Effector CD8-positive, alpha-beta T cell (primary cell): ENCODE measurements around the gene NRP1.
"Not testable (repeated sequence)": the region's sequence is repeated elsewhere in the genome, so short reads cannot be mapped to it uniquely, and the experiment has no call there.

Experiments
- DNase-seq: peaks from one replicate; lab custom pipeline; 2025; lab: John Stamatoyannopoulos, UW

NRP1 gene

GRCh38 chr10:33321516-33321915 lies 13.0 kb downstream of the NRP1 start:
- no peak for DNase-seq

GRCh38 chr10:33320288-33320687 lies 14.2 kb downstream of the NRP1 start:
- no peak for DNase-seq

- DNase-seq = no peak
Measured at GRCh38 chr10:33315891-33316290, 18.6 kb downstream of the NRP1 start.

DNA sequence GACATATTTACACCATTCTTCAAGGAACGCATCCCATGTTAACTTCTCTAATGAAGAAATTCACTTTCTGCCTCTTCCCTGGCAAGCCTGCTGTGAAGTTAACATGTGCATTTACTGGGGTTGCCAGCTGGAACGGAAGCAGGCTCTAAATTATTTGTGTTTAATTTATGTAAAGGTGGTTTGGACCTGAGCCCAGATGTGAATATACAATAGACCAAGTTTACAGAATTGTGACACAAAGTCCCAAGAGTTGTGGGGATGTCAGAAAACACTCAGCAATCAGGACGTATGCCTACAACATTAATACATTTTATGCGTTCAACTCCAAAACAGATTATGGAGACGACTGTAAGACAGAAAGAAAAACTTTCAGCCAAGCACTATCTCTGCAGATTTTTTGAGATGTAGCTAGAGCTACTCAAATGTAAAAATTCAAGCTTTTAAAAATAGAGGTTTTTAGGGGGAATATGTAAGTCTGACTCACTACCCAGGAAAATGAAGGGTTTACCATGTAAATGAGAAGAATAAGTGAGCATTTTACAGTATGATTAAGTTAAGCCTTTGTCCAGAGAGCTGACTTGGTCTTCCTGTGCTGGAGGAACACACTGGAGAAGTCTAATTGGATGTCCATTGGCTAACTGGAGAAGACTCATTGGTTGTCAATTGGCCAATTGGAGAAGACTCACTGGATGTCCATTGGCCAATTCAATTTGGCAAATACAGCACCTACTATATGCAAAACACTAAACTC lies 19.5 kb downstream of the NRP1 start:
- no peak for DNase-seq

DNA sequence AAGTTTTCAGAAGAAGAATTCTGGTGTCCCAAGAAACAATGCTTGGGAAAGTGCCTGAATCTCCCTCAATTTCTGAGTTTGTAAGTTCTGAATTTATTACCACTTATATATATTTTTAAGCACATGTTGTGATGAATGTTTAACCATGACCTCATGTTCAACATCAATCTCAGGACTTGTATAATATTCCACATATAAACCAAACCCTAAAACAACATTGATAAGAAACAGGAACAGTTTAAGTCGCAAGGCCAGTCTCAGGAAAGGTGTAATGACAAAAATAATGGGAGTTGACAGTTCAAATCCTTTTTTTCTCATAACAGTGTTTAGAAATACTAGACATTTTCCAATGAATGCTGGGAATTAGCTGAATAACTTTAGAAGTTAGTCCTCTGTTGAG lies 22.8 kb downstream of the NRP1 start:
- no peak for DNase-seq

DNA sequence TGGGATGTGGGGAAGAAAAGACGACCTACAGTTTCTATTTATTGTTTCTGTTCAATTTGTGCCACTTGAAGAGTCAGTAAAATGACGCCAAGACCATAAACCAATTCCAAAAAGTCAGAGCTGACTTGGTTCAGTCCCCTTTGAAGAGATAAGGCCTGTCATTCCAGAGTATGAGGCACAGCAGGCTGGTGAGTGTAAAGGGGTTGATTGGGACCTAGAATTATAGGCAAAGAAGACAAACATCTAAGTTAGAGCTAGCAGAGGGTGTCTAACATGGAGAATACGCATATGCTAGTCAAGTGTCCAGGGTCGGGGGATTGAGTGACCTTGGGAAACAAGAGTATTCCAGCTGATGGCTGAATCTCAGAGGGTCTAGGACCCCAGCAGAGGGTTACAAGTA lies 23.6 kb downstream of the NRP1 start:
- no peak for DNase-seq

DNA sequence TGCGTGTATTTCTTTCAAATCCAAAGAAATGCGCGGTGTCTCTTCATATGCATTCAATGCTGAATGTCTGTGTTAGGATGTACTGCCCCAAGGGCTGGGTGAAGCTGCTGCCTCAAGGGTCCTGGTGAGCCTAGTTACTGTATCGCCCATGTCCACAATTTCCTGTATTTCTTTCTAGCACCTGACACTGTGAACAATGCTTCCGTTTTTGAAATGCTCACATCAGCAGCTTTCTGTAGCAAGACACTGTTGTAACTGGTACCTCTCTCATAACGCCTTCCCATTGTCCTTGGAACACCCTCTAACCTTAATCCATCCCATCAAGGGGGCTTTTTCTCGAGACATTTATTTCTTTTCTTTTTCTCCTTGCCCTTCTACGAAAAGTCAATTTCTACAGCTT lies 25.1 kb downstream of the NRP1 start:
- no peak for DNase-seq

GRCh38 chr10:33307835-33308234 lies 26.6 kb downstream of the NRP1 start:
- DNase-seq = no peak

DNA sequence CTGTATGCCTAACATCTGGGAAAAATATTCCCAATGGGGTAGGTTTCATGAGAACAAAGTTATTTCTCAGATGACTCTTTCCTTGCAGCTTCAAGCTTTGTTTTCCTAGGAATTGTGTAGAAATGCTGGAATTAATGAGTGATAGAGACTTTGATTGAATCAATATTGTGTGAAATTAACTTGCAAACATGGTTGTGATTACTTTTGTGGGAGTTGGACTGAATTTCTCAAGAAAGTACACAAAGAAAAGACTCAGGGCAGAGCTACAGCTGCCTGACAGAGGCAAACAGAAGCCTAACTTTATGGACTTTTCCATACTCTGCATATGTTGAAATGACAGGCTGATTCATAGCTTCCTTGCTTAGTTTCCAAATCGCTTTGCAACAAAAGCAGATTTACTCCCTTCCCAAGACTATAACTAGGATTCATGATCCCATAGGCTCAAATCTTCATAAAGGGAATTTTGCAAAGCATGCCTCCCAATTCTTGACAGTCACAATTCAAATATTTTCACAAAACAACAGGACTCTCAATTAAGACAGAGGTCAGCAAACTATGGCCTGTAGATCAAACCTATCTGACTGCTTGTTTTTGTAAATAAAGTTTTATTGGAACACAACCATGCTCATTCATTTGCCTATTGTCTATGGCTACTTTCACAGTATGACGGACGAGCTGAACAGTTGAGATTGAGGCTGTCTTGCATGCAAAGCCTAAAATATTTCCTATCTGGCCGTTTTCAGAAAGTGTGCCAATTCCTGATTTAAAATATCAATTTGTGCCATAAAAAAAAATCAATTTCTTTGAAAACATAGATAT lies 27.6 kb downstream of the NRP1 start:
- DNase-seq = no peak

DNA sequence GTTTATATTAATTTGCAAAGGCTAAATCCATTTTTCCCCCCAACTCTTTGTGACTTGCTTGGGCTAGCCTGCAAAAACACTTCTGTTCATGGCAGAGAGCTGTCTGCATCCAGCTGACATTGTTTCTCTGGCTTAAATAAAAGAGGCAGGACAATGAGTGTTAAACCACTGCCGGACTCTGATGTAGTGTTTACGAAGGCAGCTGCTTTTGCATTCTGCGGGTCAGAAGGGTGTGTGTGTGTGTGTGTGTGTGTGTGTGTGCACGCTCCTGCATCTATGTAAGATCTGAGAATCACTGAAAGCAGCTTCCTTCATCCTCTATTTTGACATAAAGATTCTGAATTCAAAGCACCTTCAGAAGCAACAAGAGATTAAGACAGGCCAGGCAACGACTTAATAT lies 28.3 kb downstream of the NRP1 start:
- DNase-seq = no peak

DNA sequence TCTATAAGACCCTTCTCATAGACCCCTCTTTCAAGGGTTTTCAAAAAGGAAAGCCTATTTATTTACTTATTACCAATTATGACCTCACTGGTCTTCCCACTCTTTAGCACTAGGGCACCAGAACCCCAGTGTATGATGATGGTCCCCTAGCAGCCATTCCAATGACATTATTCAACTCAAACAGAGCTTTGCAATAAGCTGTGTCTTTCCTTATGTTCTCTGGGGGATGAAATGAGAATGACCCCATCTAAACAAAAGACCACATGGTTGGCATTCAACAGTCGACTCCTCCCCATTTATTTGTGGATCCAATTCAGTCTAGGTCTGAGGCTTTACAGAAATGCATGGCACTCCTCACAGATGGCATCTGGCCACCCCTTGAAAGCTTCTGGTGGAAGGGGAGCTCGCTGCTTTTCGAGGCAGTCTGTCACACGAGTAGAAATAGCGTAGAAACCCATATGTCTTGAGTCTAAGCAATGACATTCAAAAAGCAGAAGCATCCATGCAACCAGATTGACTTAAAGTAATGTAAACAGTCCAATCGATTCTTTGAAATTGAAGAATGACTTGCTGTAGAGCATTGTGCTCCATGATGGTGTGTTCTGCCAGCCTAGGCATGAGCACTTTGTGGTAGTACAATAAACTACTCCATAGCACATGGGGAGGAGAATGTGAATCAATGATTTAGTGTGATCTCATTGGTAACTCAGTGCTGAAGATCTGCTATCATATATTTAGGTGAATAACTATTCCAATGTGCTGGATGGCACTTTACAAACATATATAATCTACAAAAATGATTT lies 29.8 kb downstream of the NRP1 start:
- no peak for DNase-seq

DNA sequence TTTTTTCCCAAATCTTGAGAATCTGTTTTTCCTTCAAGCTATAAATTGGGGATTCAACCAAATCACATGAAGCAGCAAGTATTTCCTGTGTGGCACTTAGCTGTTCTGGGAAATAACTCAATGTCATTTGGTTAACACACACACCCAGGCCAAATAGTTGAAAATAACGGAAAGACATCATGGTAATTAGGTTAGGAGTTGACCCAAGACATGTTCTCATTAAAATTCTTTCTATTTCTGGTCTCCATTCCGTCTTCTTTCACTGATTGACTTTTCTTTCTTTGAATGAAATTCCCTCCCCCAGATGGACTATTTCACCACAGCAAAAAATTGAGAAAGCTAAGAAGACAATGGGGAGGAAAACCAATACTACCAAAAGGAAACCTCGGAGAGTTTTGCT lies 30.5 kb downstream of the NRP1 start:
- DNase-seq = no peak

GRCh38 chr10:33302208-33302829 lies 32.1 kb downstream of the NRP1 start:
- DNase-seq = no peak

- no peak for DNase-seq
Measured at GRCh38 chr10:33301097-33301789, 33.2 kb downstream of the NRP1 start.

DNA sequence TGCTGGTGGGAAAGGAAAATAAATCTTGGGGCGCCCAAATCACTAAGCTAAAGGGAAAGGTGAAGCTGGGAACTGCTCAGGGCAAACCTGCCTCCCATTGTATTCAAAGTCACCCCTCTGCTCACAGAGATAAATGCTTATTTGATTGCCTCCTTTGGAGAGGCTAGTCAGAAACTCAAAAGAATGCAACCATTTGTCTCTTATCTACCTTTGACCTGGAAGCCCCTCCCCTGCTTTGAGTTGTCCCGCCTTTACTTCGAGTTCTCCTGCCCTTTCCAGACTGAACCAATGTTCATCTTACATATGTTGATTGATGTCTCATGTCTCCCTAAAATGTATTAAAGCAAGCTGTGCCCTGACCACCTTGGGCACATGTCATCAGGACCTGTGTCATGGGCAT lies 33.9 kb downstream of the NRP1 start:
- DNase-seq = not testable (repeated sequence)

- DNase-seq = no peak
Measured at GRCh38 chr10:33298893-33299292, 35.6 kb downstream of the NRP1 start.

- no peak for DNase-seq
Measured at GRCh38 chr10:33298110-33298509, 36.4 kb downstream of the NRP1 start.

- no peak for DNase-seq
Measured at GRCh38 chr10:33295851-33296250, 38.6 kb downstream of the NRP1 start.

- DNase-seq = no peak
Measured at GRCh38 chr10:33293531-33294170, 40.8 kb downstream of the NRP1 start.

GRCh38 chr10:33293076-33293475 lies 41.4 kb downstream of the NRP1 start:
- DNase-seq = no peak

DNA sequence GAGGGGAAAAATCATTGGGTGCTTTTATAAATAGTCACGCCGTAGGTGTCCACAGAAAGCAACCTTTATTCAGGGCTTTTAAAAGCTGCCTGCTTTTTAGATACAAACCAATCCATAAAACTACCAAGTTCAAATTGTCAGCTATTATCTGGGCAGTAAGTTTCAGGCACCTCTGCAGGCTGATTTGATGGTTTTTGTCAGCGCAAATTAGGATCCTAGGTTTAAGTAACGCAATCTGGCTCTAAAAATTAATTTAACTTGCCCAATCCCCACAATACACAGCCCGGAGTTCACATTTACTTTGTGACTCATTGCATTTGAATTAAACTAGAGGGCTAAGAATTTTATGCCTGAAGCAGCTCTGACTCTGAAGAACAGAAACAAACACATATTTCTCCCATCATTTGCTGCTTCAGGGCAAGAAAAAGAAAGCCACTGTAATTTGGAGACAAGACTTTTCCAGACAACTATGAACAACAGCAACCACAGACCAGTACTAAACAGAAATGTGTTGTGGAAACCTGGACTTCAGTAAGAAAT lies 43.3 kb downstream of the NRP1 start:
- no peak for DNase-seq
